Tibial artery (tissue), 4 donors: Measurements from ENCODE around the gene IGF2BP3.

Experiments
- DNase-seq, 2 donors: peaks; one replicate each; pipeline ENCODE4 v3.0.0-alpha.2; 2019
- H3K27ac ChIP-seq, 2 donors: fragments of 200-600 bp; sonication (generic) in 1 of 2; 1 replicate in 1 of 2; 2 replicates in 1 of 2; pipeline ENCODE4 v1.5.1; 2018 to 2019; ENCODE audit warnings: mild to moderate bottlenecking in 1 of 2
- H3K27me3 ChIP-seq, 2 donors: fragments of 200-600 bp; sonication (generic) in 1 of 2; one replicate each; pipeline versions ENCODE4 v1.5.1 to v1.6.0; 2016 to 2019
- H3K36me3 ChIP-seq, 3 donors: fragments of 200-600 bp; sonication (generic) in 2 of 3; one replicate each; pipeline ENCODE4 v1.5.1; 2016 to 2019; ENCODE audit warnings: mild to moderate bottlenecking in 2 of 3
- H3K4me1 ChIP-seq, 4 donors: fragments of 200-600 bp; sonication (generic) in 2 of 4; 1 replicate in 3 of 4; 2 replicates in 1 of 4; pipeline ENCODE4 v1.5.1; 2016 to 2019
- H3K4me3 ChIP-seq, 2 donors: fragments of 200-600 bp; sonication (generic) in 1 of 2; 1 replicate in 1 of 2; 2 replicates in 1 of 2; pipeline ENCODE4 v1.5.1; 2018 to 2019; ENCODE audit warnings: mild to moderate bottlenecking in 2 of 2
- H3K9me3 ChIP-seq, 3 donors: fragments of 200-600 bp; sonication (generic) in 1 of 3; one replicate each; pipeline ENCODE4 v1.5.1; 2016 to 2019
- intact Hi-C: fragments of 100-400 bp; cut with DNase I; formaldehyde crosslinking; loops from one replicate; pipeline ENCODE4 v1.15.0; 2023; ENCODE audit warnings: low total_unique reads
- TF ChIP-seq, protein P1 (sequence below), 2 experiments: fragments of 200-600 bp in 1 of 2; fragments of 450-650 bp in 1 of 2; IDR thresholded peaks; one replicate each; pipeline ENCODE4 v1.5.1; 2017 to 2019; ENCODE audit warnings: antibody characterized with exemption in 2 of 2, mild to moderate bottlenecking in 1 of 2, moderate library complexity in 1 of 2

Gene IGF2BP3

GRCh38 chr7:23467291-23467805, 2.9 kb downstream of the IGF2BP3 start:
- H3K9me3 ChIP-seq, result no peaks in the 10 kb centered on the region
- peak overlapping the region in 1 of 2 donors; percentile 10 for H3K4me3 ChIP-seq
- intact Hi-C loops, result no loop called here
- H3K27ac ChIP-seq, result no peak overlapping the region
- peaks cover 6 to 93% of the 10 kb centered on the region in 2 donors for H3K27me3 ChIP-seq
- TF ChIP-seq, protein P1, sequence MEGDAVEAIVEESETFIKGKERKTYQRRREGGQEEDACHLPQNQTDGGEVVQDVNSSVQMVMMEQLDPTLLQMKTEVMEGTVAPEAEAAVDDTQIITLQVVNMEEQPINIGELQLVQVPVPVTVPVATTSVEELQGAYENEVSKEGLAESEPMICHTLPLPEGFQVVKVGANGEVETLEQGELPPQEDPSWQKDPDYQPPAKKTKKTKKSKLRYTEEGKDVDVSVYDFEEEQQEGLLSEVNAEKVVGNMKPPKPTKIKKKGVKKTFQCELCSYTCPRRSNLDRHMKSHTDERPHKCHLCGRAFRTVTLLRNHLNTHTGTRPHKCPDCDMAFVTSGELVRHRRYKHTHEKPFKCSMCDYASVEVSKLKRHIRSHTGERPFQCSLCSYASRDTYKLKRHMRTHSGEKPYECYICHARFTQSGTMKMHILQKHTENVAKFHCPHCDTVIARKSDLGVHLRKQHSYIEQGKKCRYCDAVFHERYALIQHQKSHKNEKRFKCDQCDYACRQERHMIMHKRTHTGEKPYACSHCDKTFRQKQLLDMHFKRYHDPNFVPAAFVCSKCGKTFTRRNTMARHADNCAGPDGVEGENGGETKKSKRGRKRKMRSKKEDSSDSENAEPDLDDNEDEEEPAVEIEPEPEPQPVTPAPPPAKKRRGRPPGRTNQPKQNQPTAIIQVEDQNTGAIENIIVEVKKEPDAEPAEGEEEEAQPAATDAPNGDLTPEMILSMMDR (IDR thresholded peaks at IDR 0.05), result no peak
- H3K36me3 ChIP-seq, result no peaks in the 10 kb centered on the region
- peaks cover 0 to 42% (median 34%) of the 10 kb centered on the region in 4 donors for H3K4me1 ChIP-seq
- no peak for DNase-seq

- Histone ChIP-seq H3K4me3 (no peak overlapping the region), H3K27ac (no peak overlapping the region), H3K36me3 (no peaks in the 10 kb centered on the region), H3K4me1 (peaks cover 0 to 6% (median 2%) of the 10 kb centered on the region in 4 donors), H3K9me3 (no peaks in the 10 kb centered on the region), H3K27me3 (peaks cover 0 to 75% of the 10 kb centered on the region in 2 donors)
- TF ChIP-seq, protein P1 (IDR thresholded peaks at IDR 0.05), result peak in 1 of 2 experiments; percentile 8
- intact Hi-C loops, result no loop called here
- no peak for DNase-seq
Observed at GRCh38 chr7:23462846-23463245, 7.4 kb downstream of the IGF2BP3 start.

GRCh38 chr7:23458044-23458443, 12.2 kb downstream of the IGF2BP3 start:
- no peak for DNase-seq
- Histone ChIP-seq H3K27ac (no peak overlapping the region), H3K4me1 (no peaks in the 10 kb centered on the region), H3K4me3 (no peak overlapping the region), H3K36me3 (no peaks in the 10 kb centered on the region), H3K27me3 (peaks cover 0 to 38% of the 10 kb centered on the region in 2 donors), H3K9me3 (no peaks in the 10 kb centered on the region)
- TF ChIP-seq, protein P1 (IDR thresholded peaks at IDR 0.05), result no peak
- intact Hi-C loops, result no loop called here

- TF ChIP-seq, protein P1 (IDR thresholded peaks at IDR 0.05), result no peak
- no peak overlapping the region for H3K4me3 ChIP-seq
- H3K27ac ChIP-seq, result no peak overlapping the region
- H3K9me3 ChIP-seq, result no peaks in the 10 kb centered on the region
- H3K36me3 ChIP-seq, result no peaks in the 10 kb centered on the region
- H3K4me1 ChIP-seq, result no peaks in the 10 kb centered on the region
- H3K27me3 ChIP-seq, result peaks cover 0 to 41% of the 10 kb centered on the region in 2 donors
- no peak for DNase-seq
- intact Hi-C loops, result no loop called here
Observed at GRCh38 chr7:23456093-23456492, 14.2 kb downstream of the IGF2BP3 start.

GRCh38 chr7:23454881-23455526, 15.3 kb downstream of the IGF2BP3 start:
- no peaks in the 10 kb centered on the region for H3K4me1 ChIP-seq
- H3K36me3 ChIP-seq, result no peaks in the 10 kb centered on the region
- peaks cover 0 to 34% of the 10 kb centered on the region in 2 donors for H3K27me3 ChIP-seq
- TF ChIP-seq, protein P1 (IDR thresholded peaks at IDR 0.05), result no peak
- no peak overlapping the region for H3K27ac ChIP-seq
- DNase-seq, result no peak
- intact Hi-C loops, result no loop called here
- no peak overlapping the region for H3K4me3 ChIP-seq
- no peaks in the 10 kb centered on the region for H3K9me3 ChIP-seq
